HUDEP-2 (cell line): ENCODE results near the gene DIPK1B.
A peak's percentile ranks its signal among the peaks of the same experiment; 100 is the strongest.
"Not testable (repeated sequence)": the region's sequence is repeated elsewhere in the genome, so short reads cannot be mapped to it uniquely, and the experiment has no call there.

Experiments
- DNase-seq, 76 experiments: peaks; one replicate each; lab custom pipeline; 2025; ENCODE audit not compliant: unreplicated experiment in 76 of 76; lab: John Stamatoyannopoulos, UW

DIPK1B gene

DNA sequence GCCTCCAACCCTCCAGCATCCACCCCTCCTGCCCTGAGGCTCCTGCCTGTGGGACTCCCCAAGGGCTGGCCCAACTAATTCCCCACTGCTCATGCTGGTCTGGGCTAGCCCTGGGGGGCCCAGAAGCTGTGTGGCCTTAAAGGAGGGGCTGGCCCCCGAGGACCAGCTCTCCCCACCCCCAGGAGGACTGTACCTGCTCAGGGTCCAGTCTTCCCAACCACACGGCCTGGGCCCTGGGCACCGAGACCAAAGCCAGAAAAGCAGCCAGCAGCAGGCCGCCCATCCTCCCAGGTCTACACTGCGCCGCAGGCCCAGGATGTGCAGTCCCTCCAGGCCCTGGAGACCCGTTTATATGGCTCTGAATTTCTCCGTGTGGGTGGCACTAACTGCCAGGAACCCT lies 35.8 kb downstream of the DIPK1B start, which contains the start of gene LCN6:
Gene LCN6 (minus strand): TSS at position 325 of the 400 bp plus-strand sequence. CDS start 42 bp downstream, at position 283.
- DNase-seq, result no peak

DNA sequence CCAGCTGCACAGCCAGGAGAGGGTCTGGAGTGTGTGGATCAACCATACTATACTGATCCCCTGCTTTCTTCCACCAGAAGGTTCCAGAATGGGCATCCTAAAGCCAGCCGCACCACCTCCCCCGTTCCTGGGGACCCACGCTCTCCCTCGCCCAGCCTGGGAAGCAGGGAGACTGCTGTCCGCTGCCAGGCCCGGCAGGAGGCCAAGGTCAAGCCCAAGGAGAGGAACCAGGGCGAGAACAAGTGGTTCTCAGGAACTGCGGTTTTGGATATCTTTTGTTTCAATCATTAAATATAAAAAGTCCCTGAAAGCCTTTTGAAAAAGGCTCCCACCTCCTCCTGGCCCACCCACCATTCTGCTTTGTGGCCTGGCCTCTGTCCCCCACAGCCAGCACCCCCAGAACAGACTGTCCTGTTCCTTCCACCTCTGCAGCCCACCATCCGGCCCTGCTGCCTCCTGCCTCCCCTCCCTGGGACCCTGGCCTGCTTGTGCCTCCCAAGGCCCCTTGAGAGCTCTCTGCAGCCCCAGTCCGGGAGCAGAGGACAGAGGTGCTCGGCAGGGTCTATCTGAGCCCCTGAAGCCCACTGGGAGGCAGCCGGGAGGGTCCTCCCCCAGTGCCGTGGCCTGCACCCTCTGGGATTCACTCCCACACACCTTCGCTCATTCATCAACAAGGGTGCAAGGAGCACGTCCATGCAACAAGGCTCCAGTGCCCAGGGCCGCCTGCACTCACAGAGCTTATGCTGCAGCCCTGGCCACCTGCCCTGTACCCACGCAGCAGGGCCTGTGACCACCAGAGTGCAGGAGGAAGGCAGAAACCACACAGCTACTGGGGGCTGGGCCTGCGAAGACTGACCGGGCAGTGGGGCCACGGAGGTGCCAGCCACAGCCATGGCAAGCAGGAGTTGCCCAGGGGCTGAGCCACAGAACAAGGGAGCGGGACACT lies 36.6 kb downstream of the DIPK1B start:
- DNase-seq, result peak in 13 of 76 experiments; percentile 3 to 35 (median 20)

DNA sequence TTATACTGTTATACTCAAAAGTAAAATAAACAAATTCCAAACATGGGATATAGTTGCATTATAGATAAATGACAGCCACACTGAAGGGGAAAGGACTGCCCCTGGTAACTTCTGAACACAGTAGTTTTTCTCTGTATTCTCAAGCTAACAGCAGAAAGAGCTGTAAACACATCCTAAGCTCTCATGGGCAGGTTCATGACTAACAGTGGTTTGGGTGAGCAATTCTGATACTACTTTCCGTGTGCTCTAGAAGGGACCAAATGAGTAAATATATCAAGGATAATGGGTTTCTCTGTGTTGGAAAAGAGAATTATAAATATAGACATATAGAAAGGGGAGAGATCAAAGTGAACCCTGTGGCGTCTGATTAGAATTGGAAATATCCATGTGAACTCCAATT lies 38.2 kb downstream of the DIPK1B start:
- no peak for DNase-seq

DNA sequence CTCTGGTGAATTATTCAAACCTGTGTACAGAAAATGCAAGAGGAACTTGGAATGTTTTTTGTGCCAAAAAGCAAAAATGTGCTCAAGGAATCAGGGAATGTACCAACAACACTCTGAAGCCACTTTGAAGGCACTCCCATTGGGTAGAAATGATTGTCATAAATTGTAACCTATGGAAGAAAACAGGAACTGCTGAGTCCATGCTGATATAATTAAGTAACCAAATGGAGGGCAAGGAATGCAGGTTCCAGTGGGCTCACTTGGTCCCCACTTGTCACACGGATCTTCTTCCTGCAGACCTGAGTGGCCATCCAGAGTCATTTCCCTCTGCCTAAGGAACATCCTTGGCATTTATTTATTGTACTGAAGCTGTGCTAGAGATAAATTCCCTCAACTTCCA lies 38.9 kb downstream of the DIPK1B start:
- DNase-seq, result no peak

DNA sequence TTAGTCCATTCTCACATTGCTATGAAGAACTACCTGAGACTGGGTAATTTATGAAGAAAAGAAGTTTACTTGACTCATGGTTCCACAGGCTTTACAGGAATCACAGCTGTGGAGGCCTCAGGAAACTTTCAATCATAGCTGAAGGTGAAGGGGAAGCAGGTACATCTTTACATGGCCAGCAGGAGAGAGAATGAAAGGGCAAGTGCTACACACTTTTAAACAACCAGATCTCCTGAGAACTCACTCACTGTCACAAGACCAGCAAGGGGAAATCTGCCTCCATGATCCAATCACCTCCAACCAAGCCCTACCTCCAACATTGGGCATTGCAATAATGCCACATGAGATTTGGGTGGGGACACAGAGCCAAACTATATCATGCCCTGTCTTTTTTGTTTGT lies 39.4 kb downstream of the DIPK1B start:
- DNase-seq, result no peak

DNA sequence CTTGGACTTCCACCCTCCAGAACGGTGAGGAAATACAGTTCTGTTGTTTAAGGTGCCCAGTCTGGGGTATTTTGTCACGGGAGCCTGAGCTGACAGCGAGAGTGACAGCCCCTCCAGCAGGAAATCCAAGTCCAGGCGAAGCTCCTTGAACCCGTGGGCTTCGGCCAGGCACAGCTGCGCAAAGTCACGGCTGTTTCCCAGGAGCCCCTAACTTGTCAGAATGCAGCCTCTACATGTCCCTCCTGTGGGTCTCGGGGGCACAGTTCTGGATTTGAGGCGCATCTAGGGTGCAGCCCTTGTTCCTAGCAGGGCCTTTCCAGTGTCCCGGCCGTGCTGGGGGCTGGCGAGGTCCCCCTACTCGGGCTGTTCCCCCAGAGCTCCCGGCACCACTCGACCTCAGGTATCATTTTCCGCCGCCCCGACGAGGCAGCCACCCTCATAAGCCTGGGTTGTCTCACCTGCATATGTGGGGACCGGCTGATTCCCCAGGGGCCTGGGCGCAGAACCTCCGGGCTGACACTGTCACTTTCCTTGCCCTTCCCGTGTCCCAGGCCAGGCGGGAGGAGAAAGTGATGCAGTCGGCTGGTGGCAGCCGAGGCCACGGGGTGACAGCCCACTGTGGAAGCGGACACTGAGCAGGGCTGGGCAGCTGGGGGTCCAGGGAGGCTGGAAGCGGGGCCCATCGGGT lies 41.1 kb downstream of the DIPK1B start:
- DNase-seq, result no peak

DNA sequence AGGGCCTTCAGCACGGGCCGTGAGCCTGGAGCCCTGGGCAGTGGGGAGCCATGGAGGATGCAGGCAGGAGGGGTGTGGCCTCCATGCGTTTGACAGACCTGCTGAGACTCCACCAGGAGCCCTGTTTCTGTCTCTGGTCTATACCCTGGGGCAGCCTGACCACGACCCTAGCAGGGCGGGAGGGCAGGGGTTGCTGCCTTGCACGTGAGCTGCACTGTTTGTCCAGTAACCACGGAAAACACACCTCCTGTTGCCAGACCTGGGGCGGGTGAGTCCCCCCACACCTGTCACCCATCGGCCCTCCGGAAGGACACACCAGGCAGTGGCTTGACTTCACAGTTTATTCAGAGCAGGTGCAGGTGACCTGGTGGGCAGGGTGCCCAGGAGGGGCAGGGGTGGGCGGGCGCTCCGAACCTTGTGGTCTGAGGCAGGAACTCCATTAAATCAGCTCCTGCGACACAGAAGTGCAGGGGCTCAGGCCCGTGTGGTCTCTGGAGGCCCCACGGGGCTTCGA lies 41.7 kb downstream of the DIPK1B start:
- no peak for DNase-seq

DNA sequence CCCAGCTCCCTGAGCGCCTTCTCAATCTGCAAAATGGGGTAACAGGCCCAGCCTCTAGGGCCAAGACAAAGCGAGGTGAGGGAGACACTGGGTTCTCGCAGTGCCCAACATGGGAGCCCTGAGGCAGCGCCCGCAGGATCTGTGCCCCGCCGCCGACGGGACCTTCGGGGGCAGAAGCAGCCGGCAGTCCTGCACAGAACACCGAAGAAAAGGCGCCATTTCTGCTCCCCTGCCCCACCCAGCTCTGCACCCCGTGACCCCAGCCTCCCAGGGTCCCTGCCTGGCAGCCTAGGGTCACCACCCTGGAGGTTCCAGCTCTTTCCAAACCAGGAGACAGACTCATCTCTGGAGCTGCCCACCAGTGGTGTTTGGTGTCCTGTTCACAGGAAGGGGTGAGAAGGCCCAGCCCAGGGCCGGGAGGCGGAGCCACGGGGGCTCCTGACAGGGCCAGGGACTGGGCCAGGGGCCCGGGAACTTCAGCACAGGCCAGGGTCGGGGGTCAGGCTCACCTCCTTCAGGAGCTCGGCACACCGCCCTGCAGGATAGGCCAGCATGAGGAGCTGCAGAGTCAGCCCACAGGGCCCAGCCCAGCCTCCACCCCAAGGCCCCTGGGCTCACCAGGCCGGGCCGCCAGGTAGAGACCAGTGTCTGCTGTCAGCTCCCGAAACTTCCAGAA lies 42.4 kb downstream of the DIPK1B start:
- DNase-seq, result no peak

DNA sequence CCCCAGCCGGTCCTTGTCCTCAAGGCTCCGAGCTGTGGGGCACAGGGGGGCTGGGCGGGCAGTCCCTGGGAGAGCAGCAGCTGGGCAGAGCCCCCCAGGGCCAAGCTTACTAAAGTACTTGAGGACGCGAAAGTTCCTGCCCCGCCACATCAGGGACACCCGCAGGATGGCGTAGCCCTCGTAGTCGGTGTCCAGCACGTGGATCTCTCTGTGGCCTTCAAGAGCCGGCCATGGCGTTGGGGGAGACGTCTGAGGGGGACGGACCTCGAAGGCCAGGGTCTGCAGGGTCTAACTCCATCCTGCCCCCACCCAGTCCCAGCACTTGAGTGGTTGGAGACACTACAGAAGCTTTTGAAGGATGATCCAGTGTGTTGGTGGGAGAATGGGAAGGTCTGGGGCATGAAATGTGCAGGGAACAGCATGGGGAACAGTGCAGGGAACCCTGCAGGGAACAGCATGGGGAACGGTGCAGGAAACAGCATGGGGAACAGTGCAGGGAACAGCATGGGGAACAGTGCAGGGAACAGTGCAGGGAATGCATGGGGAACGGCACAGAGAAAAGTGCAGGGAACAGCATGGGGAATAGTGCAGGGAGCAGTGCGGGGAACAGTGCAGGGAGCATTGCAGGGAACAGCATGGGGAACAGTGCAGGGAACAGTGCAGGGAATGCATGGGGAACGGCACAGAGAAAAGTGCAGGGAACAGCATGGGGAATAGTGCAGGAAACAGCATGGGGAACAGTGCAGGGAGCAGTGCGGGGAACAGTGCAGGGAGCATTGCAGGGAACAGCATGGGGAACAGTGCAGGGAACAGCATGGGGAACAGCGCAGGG lies 43.1 kb downstream of the DIPK1B start:
- not testable (repeated sequence) for DNase-seq

DNA sequence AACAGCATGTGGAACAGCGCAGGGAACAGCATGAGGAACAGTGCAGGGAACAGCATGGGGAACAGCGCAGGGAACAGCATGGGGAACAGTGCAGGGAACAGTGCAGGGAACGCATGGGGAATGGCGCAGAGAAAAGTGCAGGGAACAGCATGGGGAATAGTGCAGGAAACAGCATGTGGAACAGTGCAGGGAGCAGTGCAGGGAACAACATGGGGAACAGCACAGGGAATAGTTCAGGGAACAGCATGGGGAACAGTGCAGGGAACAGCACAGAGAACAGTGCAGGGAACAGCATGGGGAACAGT lies 43.7 kb downstream of the DIPK1B start:
- no peak for DNase-seq

DNA sequence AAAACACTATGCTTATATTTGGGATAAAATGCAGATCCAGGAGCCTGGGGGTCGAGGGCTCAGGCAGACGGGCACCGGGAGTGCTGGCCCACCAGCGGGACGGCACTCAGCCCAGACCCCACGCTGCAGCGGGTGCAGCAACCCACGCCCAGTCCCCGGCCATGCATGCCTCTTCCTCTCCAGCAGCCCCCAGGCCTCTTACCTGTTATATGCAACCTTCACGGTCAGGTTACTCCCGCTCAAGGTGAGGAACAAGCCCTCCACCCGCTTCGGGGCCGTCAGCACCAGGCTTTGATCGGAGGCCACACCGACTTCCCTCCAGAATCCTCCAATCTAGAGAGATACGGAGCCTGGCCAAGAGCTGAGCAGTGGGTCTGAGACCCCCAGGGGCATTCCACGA lies 44.5 kb downstream of the DIPK1B start:
- no peak for DNase-seq

DNA sequence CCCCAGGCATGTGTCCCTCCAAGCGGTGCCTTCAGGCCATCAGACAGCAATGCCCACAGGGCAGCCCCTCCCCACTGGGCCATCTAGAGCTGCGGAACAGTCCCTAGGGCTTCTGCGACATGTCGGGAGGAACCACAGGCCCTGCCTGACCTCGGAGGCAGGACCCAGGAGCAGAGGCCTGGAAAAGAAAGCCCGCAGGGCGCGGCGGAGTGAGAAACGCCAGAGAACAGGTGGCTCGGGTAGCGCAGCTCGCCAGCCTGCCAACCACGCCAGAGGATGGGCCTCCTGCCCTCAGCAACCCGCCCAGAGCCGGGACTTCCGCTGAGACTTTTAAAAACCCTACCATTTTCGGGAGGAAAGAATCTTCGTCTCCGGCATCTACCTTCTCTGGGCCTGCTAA lies 45.0 kb downstream of the DIPK1B start:
- DNase-seq, result no peak

DNA sequence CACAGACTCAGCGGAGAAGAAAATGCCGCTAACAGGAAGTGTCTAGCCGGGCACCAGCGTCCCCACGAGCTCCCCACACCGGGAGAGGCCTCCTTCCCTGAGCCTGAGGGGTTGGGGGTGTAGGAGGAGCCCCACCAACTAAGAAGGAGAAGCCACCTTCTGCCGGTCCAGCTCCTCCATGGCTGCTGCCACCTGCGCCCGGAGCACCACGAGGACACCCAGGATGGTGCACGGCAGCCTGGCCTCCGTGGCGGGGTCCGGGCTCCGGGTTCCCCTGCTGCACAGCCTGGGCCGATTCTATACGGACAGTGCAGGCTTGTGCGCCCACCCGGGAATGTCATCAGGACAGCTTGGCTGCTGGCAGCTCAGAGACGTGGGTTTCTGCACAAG lies 45.4 kb downstream of the DIPK1B start:
- no peak for DNase-seq

DNA sequence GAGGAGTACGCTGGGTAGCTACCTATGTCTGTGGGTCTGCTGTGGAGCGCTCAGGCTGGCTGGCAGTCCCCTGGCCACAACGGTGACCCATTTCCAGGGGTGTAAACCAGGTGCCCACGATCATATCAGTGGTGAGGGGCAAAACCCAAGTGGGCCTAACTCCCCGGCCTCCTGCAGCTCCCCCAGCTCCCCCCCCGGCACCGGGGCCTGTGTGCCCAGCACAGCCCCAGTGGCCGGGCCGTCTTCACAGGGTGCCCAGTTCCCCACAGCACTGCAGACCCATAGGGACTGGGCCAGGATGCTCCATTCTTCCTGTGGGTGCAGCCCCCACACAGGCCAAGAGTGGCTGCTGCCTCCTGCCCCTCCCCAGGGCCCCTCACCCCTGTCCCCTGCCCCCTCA lies 46.6 kb downstream of the DIPK1B start:
- no peak for DNase-seq

DNA sequence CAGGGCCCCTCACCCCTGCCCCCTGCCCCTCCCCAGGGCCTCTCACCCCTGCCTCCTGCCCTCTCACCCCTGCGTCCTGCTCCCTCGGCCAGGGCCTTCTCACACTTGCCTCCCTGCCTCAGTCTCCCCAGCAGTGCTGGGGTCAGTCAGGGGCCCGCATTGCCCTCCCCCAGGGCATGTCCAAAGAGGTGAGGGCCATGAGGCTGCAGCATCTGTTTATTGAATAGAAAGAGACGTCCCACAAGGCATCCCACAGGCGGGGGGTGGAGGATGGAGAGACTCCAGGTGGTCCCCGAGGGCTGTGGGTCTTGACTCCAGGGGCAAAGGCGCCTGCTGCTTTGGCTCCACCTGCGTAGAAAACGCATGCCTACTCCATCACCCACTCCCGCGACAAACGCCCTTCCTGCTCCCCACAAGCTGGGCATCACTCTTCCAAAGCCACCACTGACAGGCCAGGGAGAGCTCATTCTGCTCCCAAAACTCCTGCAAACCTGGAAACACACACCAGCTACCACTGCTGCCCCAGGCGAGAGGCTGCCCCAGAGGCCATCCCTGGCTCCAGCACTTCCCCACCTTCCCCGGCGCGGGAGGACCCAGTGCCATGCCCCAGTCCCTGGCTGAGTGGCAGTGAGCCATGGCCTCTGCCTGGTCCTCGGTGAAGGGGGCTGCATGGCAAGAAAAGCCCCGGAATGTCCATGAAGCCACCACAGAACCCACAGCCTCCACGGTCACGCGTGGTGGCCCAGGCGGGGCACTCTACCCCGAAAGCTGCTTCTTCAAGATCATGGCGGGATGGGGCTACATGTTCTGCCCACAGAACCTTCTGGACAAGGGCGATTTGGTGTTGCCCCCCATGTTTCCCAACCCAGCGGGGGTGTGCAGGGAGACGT lies 47.3 kb downstream of the DIPK1B start:
- DNase-seq, result no peak

DNA sequence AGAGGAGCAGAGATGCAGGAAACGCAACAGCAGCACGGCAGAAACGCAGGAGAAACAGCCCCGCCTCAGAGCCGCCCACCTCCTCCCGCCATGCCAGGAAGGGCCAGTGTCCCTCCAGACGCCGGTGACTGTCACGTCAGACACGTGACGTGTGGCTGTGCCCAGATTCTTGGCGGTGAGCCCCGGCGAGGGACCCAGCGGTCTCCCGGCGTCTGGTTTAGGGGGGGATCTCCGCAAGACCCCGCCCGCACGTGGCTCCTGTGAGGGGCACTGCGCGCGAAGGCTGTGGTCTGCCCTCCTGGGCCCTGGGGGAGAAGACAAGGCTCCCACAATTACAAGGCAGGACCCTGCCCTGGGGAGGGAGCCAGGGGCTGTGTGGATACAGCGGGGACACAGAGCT lies 48.1 kb downstream of the DIPK1B start:
- DNase-seq, result no peak

DNA sequence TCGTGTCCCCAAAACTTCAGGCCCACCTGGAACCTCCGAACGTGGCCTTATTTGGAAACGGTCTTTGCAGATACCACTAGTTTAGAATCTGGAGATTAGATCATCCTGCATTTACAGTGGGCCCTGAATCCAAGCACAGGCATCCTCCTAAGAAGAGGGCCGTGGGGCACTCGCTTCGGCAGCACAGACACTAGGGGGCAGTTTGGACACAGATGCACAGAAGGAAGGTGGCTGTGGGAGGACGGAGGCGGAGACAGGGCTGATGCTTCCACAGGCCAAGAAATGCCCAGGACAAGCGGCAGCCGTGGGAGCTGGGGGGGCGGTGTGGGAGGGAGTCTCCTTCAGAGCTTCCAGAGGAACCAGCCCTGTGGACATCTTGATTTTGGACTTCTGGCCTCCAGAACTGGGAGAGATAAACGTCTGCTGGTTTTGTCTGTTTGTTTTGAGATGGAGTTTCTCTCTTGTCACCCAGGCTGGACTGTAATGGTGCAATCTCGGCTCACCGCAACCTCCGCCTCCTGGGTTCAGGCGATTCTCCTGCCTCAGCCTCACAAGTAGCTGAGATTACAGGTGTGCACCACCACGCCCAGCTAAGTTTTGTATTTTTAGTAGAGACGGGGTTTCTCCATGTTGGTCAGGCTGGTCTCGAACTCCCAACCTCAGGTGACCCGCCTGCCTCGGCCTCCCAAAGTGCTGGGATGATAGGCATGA lies 48.6 kb downstream of the DIPK1B start:
- DNase-seq, result peak in 60 of 76 experiments; percentile 3 to 73 (median 44)

DNA sequence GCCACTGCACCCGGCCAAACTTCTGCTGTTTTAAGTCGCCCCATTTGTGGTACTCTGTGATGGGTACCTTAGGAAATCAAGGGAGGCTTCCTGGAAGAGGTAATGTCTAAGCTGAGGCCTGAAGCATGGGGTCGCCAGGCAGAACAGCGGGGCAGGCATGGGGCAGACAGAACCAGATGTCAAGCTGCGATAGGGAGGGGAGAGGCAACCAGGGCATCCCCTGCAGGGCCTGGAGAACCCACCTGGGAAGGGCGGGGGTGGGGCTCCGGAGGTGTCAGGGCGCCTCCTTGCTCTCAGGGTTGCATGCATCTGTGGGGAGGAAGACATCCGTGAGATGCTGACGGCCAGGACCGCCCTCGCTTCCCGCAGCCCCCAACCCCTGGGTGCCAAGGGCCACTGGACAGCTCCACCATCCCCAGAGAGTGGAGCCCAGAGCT lies 49.2 kb downstream of the DIPK1B start:
- DNase-seq, result no peak

DNA sequence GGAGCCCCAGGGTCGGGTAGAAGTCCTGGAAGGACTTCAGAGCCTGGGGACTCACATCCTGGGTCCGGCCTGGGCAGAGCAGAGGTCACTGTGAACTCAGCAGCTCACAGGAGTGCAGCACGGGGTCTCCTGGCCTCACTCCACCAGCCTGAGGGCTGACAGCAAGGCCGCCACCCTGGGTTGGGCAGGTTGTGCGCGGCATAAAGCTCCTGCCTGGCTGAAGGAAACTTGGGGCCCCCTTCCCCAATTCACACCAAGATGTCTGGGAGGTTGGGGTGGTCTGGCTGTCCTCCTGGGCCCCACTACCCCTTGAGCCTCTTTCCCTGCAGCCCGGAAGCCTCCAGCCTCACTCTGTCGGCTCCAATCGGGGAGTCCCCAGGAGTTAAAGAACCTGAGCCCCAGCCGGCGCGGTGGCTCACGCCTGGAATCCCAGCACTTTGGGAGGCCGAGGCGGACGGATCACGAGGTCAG lies 49.9 kb downstream of the DIPK1B start:
- no peak for DNase-seq
